ENCODE data around the gene DAP. TPM values are rescaled to one million over a fixed set of nuclear protein-coding genes. Genes with fewer than 3 reads are reported as not detected.
A peak's percentile ranks its signal among the peaks of the same experiment; 100 is the strongest.

Gene DAP
- total RNA-seq, 3 donors from 2014 or later (not counting 1 experiment from before 2014, with no cell fraction given): 38.4 to 48.9 (median 44.9) TPM

- H3K36me3 Mint-ChIP-seq: no peaks in the 10 kb centered on the region
- no peak for TF ChIP-seq CTCF (IDR thresholded peaks at IDR 0.05)
- Histone ChIP-seq H3K36me3 (ENCODE audit: control insufficient read depth, insufficient read depth, low read length) (no peaks in the 10 kb centered on the region), H3K9me3 (ENCODE audit: control insufficient read depth, insufficient read depth, low read length) (no peaks in the 10 kb centered on the region), H3K4me1 (ENCODE audit: control insufficient read depth, insufficient read depth, low read length) (peaks cover 26% of the 10 kb centered on the region), H3K27ac (ENCODE audit: low read length) (no peak overlapping the region), H3K4me3 (ENCODE audit: low read length) (no peak overlapping the region), H3K27me3 (ENCODE audit: control insufficient read depth, insufficient read depth, low read length) (no peaks in the 10 kb centered on the region)
- H3K4me3 Mint-ChIP-seq: no peak overlapping the region
- ATAC-seq: no peak
- DNase-seq: no peak
- H3K27ac Mint-ChIP-seq: peak overlapping the region; percentile 65 to 84
- H3K9me3 Mint-ChIP-seq: no peaks in the 10 kb centered on the region
- intact Hi-C loops (cut with micrococcal nuclease): no loop called here
- peaks cover 36 to 57% of the 10 kb centered on the region in 2 donors for H3K4me1 Mint-ChIP-seq
- H3K27me3 Mint-ChIP-seq (ENCODE audit: low read depth in 2 of 2): no peaks in the 10 kb centered on the region
- 100% methylated on average over 2 of the region's 2 CpGs for WGBS (ENCODE audit: insufficient coverage)
Measured at GRCh38 chr5:10705747-10706146, 55.3 kb downstream of the DAP start.

DNA sequence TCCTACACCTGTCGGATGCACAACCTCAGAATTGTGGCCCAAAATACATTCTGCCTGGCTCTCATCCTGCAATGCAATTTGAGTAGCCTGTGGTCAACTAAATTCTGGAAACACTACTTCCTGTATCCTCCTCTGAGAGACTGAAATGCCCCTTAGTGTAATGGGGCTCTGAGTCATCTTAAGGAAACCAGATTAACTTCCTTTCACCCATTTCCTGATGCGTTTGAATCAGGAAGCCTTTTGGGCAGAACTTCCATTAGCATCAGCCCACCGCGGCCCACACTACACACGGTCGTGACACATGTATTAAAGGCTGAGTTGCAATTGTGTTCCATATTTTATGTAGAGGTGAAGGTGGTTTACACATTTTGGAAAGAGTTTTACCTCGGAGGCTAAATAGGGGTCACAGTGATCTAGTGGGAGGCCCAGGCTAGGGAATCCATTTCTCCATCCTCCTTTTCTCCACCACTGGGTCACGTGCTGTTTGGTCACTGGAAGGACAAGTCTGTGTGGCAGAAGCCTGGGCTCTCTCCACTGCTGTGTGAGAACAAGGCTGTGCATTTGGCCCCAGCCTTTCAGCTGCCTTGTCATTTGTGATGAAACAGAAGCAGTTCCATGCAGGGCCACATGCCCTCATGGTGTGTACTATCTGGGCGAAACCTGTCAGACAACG lies 55.9 kb downstream of the DAP start:
- Mint-ChIP-seq H3K4me3 (peak overlapping the region; percentile 3), H3K9me3 (no peaks in the 10 kb centered on the region), H3K36me3 (no peaks in the 10 kb centered on the region), H3K27me3 (ENCODE audit: low read depth in 2 of 2) (no peaks in the 10 kb centered on the region), H3K4me1 (peaks cover 34 to 53% of the 10 kb centered on the region in 2 donors), H3K27ac (peak overlapping the region; percentile 65 to 84)
- Histone ChIP-seq H3K36me3 (ENCODE audit: control insufficient read depth, insufficient read depth, low read length) (no peaks in the 10 kb centered on the region), H3K27me3 (ENCODE audit: control insufficient read depth, insufficient read depth, low read length) (no peaks in the 10 kb centered on the region), H3K4me3 (ENCODE audit: low read length) (no peak overlapping the region), H3K4me1 (ENCODE audit: control insufficient read depth, insufficient read depth, low read length) (peaks cover 20% of the 10 kb centered on the region), H3K27ac (ENCODE audit: low read length) (peak overlapping the region; percentile 14), H3K9me3 (ENCODE audit: control insufficient read depth, insufficient read depth, low read length) (no peaks in the 10 kb centered on the region)
- no peak for TF ChIP-seq CTCF (IDR thresholded peaks at IDR 0.05)
- intact Hi-C loops (cut with micrococcal nuclease): no loop called here
- WGBS (ENCODE audit: insufficient coverage): 70% methylated on average over 5 of the region's 10 CpGs
- DNase-seq (peak in 1 of 2 donors; percentile 28), ATAC-seq (peak; percentile 49 to 77 (median 58))

GRCh38 chr5:10703676-10704075 lies 57.4 kb downstream of the DAP start:
- Histone ChIP-seq H3K4me3 (ENCODE audit: low read length) (no peak overlapping the region), H3K27ac (ENCODE audit: low read length) (no peak overlapping the region), H3K27me3 (ENCODE audit: control insufficient read depth, insufficient read depth, low read length) (no peaks in the 10 kb centered on the region), H3K9me3 (ENCODE audit: control insufficient read depth, insufficient read depth, low read length) (no peaks in the 10 kb centered on the region), H3K4me1 (ENCODE audit: control insufficient read depth, insufficient read depth, low read length) (peaks cover 19% of the 10 kb centered on the region), H3K36me3 (ENCODE audit: control insufficient read depth, insufficient read depth, low read length) (no peaks in the 10 kb centered on the region)
- H3K27ac Mint-ChIP-seq: peak overlapping the region in 1 of 2 donors; percentile 84
- TF ChIP-seq CTCF (IDR thresholded peaks at IDR 0.05): no peak
- over 99% methylated on average over 5 of the region's 5 CpGs for WGBS (ENCODE audit: insufficient coverage)
- ATAC-seq: no peak
- intact Hi-C loops (cut with micrococcal nuclease): no loop called here
- H3K27me3 Mint-ChIP-seq (ENCODE audit: low read depth in 2 of 2): no peaks in the 10 kb centered on the region
- H3K9me3 Mint-ChIP-seq: no peaks in the 10 kb centered on the region
- no peaks in the 10 kb centered on the region for H3K36me3 Mint-ChIP-seq
- H3K4me3 Mint-ChIP-seq: no peak overlapping the region
- DNase-seq: no peak
- peaks cover 39 to 52% of the 10 kb centered on the region in 2 donors for H3K4me1 Mint-ChIP-seq

All from natural killer cell (primary cell).